Stimulated activated CD4-positive, alpha-beta T cell treated with anti-CD3 and anti-CD28 coated beads, TNF-alpha, amount 100 ng/mL, for 1 hour (primary cell): ENCODE measurements around the gene MBOAT2.
"Not testable (repeated sequence)": the region's sequence is repeated elsewhere in the genome, so short reads cannot be mapped to it uniquely, and the experiment has no call there.

ENCODE experiments used
- DNase-seq, 3 donors: peaks; one replicate each; pipeline ENCODE4 v3.0.0-alpha.2; 2020; ENCODE audit warnings: low read depth in 3 of 3, low spot score in 1 of 3

Gene MBOAT2, protein sequence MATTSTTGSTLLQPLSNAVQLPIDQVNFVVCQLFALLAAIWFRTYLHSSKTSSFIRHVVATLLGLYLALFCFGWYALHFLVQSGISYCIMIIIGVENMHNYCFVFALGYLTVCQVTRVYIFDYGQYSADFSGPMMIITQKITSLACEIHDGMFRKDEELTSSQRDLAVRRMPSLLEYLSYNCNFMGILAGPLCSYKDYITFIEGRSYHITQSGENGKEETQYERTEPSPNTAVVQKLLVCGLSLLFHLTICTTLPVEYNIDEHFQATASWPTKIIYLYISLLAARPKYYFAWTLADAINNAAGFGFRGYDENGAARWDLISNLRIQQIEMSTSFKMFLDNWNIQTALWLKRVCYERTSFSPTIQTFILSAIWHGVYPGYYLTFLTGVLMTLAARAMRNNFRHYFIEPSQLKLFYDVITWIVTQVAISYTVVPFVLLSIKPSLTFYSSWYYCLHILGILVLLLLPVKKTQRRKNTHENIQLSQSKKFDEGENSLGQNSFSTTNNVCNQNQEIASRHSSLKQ

DNA sequence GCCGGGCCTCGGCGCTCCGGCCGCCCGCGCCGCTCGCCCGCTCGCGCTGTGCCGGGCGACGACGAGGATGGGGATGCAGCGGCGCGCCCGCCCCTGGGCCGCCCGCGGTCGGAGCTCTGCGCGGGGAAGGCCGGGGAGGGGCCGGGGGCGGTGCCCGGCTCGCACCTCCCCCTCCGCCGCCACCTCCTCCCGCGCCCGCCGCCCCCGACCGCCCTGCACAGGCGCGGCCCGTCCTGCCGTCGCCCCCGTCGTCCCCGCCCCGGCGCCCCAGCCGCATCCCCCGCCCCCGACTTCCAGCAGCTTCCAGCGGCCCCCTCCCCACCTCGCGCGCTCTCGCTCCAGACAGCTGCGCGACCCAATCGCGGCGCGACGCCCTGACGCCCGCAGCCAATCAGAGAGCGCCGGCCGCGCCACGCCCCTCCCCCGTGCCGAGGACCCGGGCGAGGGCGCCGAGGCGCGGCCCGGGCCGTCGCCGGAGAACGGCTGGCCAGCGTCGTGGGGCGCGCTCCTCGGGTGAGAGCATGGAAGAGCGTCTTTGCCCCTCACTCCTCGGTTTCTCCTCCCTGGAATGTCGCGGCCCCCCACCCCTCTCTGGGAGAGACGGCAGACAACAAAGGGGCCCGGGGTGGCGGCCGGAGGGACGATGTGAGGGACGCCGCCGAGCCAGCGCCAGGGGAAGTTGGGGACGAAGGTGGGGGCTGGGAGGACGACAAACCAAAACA, at the start of gene MBOAT2:
TSS of gene MBOAT2 (minus strand) at position 69 of the 722 bp plus-strand sequence. CDS start 70 bp downstream, outside the sequence.
- DNase-seq, result peak; percentile 39 to 62 (median 62)

DNA sequence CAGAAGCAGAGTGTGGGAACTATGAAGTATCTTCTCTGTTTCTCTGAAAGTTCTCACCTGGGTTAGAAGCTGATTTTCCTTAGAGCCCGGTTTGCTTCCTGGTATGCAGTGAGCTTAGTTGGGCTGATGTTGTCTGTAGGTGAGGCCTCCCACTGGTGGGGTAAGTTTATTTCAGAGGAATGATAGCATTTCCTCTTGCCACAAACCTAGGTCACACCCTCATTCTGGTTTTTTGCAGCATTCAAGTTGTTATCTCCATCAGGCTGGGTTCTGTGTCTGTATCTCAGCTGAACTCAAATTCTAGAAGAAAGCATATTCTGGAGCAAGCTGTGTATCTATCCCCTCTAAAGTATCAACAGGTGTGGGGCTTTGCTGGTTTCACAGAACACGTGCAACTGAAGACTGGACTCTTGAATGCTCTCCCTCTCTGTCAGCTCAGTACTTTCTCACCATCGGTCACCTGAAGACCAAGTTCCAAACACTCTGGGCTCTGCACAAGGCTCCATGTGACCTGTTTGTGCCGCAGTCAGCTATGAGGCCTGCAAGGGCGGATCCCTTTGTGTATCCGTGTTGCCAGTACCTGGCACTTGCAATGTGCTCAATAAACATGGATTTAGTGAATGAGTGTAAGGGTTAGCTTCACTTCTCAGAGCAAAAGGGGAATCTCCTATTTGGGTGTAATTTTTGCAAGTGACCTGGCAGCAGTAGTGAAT, 49.5 kb upstream of the MBOAT2 start:
- DNase-seq, result no peak

GRCh38 chr2:9051451-9051850, 48.0 kb upstream of the MBOAT2 start:
- not testable (repeated sequence) for DNase-seq

DNA sequence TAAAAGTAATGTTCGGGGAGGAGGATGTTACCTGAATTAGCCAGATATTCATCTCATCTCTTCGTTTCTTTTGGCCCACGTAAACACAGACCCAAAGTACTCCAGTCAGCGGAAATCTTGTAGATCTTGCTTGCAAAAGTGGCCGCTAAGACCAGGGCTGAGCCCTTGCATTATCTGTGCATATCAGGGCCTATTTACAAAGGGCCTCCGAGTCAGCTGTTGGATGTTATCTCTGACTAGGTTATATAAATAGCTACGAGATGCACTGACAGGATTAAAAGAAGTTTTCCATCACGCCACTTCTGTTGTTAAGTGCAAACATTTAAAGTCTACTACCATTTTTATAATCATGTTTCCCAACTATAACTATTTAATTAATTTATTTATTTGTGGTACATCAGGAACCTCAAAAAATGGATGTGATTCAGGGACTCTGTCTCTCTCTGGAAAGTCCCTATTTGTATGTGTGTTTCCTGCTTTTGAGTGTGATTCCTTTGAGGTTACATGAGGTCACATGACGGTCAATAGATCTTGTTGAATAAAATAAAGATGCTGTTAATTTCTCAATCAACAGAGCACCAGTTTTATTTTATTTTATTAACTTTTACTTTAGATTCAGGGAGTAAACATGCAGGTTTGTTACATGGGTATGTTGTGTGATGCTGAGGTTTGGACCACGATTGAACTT, 46.8 kb upstream of the MBOAT2 start:
- no peak for DNase-seq

DNA sequence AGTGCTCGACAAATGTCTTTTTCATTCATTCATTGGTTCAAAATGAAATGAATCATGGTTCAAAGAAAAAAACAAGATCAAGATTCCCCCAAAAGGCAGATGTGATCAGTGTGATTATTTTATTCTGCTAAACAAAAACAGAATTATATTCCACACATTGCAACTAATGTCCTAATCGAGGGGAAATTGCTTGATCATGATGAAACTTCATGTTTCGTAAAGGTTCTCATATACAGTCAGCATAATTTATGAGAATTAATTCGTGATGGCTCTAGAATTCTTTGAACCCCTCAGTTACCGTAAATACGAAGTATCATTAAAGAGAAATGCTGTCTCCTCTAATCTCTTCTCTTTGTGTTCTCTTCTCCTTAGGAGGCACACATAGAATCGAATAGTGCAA, 42.1 kb upstream of the MBOAT2 start:
- no peak for DNase-seq

DNA sequence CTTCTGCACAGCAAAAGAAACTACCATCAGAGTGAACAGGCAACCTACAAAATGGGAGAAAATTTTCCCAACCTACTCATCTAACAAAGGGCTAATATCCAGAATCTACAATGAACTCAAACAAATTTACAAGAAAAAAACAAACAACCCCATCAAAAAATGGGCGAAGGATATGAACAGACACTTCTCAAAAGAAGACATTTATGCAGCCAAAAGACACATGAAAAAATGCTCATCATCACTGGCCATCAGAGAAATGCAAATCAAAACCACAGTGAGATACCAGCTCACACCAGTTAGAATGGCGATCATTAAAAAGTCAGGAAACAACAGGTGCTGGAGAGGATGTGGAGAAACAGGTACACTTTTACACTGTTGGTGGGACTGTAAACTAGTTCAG, 40.0 kb upstream of the MBOAT2 start:
- DNase-seq, result not testable (repeated sequence)

DNA sequence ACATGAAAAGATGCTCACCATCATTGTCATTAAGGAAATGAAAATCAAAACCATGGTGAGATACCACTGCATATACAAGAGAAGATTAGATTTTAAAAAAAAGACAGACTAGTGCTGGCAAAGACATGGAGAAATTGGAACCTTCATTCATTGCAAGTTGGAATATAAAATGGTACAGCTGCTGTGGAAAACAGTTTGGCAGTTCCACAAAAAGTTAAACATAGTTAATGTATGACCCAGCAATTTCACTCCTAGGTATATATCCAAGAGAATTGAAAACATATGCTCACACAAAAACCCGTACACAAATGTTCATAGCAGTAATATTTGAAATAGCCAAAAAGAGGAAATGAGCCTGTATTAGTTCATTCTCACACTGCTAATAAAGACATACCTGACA, 33.7 kb upstream of the MBOAT2 start:
- DNase-seq, result no peak

GRCh38 chr2:9033385-9034168, 30.1 kb upstream of the MBOAT2 start:
- DNase-seq, result no peak

DNA sequence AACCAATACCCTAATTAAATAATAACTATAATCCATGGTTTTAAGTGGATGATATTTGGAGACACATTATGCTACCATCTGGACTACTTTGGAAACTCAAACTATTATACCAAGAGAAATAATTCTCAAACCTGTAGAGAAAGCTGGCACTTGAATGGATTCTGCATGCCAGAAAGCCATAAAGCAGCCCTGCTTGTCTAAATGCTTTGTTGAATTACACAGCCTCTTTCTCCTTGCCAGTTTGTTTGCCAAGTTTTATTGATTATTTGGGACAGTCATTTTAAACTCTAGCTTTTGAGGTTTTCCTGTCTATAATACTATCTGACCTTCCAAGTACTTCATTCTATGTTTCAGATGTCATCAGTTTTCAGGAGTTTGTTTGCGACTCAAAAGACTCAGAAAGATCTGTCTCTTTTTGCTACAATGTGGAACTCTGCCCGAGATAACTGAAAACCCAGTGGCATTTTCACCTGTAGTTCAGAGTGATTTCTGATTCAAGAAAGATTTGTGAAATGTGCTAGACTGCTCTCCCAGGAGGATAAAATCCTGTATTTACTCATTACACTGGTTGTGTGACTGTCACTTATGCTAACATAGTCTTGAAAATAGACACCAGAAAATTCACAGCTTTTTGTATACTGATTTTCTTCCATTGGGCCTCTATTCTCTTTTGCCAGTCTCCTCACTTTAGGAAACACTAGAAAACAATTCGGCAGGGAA, 29.2 kb upstream of the MBOAT2 start:
- DNase-seq, result no peak

GRCh38 chr2:9032121-9032520, 28.6 kb upstream of the MBOAT2 start:
- DNase-seq, result no peak

- no peak for DNase-seq
Observed at GRCh38 chr2:9031246-9031645, 27.8 kb upstream of the MBOAT2 start.

DNA sequence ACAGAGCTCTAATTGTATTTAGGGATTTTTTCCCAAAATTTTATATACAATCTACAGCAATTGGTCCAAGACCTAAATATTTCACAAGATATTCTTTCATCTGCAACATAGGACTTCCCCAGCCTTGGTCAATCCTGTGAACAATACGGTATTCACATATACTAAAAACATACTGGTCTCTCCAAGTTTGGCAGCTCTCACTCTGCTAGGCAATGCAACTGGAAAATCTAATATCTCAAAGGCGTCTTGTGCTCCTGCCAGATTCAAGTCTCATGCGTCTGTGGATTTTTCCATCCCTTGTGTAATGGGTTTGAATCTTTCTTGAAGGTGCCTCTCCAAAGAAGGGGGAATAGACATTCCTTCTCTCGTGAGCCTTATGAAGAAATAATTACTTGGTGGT, 27.4 kb upstream of the MBOAT2 start:
- DNase-seq, result no peak

- no peak for DNase-seq
Observed at GRCh38 chr2:9030190-9030589, 26.7 kb upstream of the MBOAT2 start.

DNA sequence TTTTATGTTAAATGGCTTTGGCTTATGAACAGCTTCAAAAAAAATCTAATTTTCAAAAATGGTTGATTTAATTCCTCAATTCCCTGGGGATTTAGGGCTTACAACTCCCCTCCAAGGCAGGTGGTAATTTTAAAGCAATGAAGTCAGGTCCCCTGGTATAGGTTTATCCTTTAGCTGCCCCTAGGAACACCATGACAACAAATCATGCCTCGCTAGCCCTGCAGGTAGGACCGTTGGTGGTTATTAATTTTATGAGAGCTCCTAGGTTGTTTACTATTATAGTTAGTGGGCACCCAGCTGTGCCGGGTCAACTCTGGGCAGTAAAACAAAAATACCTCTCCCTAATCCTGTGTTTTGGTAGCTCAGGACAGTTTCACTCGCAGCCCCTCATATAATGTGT, 26.2 kb upstream of the MBOAT2 start:
- DNase-seq, result no peak

GRCh38 chr2:9027884-9028283, 24.4 kb upstream of the MBOAT2 start:
- no peak for DNase-seq

GRCh38 chr2:9025746-9026145, 22.3 kb upstream of the MBOAT2 start:
- DNase-seq, result no peak

DNA sequence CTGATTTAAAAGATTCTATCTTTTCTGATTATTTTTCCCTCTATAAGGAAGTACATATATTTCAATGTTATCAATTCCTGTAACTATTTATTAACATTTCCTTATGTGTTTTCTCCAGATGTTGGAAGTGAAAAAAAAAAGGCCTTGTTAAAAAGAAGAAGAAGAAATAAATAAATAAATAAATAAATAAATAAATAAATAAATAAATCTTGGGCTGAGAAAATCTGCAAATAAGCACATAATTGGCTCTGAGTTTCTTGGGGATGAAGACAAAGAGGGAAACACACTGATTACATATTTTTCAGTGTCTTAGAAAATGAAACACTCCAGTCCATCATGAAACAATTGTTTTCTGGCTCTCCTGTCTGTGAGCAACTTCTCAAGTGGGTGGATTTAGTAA, 21.1 kb upstream of the MBOAT2 start:
- no peak for DNase-seq

DNA sequence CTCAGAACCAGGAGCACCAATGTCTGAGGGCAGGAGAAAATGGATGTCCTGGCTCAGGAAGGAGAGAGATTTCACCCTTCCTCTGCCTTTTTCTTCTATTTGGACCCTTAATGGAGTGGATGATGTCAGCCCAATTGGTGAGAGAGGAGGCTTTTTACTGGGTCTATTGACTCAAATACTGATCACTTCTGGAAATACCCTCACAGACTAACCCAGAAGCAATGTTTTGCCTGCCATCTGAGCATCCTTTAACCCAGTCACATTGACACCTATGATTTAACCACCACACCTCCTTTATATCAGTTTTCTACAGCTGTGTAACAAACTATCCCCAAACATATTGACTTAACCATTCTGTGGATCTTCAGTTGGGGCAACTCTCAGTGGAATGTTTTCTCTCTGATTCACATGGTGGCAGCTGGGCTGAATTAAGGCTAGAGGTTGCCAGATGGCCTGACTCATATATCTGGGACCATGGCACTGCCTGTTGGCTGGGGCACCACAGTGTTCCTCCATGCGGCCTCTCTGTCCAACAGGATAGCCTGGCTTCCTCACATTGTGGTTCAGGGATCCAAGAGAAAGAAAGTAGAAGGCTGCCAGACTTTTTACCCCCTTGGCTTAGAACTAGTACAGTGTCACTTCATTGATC, 18.2 kb upstream of the MBOAT2 start:
- no peak for DNase-seq

- no peak for DNase-seq
Observed at GRCh38 chr2:9020267-9020666, 16.8 kb upstream of the MBOAT2 start.
